ENCODE data around the gene ANO7.

ANO7 gene

DNA sequence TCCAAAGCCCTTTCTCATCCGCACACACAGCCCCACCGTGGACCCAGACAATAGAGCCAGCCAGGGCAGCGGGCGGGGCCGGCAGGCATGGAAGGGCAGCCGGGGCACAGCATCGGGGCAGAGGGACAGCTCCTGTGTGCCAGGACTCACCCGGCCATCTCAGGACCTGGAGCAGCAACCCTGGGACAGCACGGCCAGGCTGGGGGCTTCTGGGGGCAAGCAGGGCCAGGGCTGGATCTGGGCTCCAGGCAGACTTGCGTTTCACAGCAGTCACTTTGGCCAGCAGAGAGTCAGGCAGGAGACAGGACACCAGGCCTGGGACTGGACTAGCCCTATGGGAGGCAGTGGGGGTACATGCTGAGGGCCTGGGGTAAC lies 15.5 kb downstream of the ANO7 start:
- DNase-seq (ENCODE audit: low spot score): no peak
- TF ChIP-seq, protein P1, sequence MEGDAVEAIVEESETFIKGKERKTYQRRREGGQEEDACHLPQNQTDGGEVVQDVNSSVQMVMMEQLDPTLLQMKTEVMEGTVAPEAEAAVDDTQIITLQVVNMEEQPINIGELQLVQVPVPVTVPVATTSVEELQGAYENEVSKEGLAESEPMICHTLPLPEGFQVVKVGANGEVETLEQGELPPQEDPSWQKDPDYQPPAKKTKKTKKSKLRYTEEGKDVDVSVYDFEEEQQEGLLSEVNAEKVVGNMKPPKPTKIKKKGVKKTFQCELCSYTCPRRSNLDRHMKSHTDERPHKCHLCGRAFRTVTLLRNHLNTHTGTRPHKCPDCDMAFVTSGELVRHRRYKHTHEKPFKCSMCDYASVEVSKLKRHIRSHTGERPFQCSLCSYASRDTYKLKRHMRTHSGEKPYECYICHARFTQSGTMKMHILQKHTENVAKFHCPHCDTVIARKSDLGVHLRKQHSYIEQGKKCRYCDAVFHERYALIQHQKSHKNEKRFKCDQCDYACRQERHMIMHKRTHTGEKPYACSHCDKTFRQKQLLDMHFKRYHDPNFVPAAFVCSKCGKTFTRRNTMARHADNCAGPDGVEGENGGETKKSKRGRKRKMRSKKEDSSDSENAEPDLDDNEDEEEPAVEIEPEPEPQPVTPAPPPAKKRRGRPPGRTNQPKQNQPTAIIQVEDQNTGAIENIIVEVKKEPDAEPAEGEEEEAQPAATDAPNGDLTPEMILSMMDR (IDR thresholded peaks at IDR 0.05; ENCODE audit: extremely low read depth, insufficient read depth, missing control alignments): no peak
- in situ Hi-C loops (cut with MboI; ENCODE audit: low pct_unique_long_range_greater_than_20kb, low sequenced_read_pairs, unreplicated experiment): no loop called here

DNA sequence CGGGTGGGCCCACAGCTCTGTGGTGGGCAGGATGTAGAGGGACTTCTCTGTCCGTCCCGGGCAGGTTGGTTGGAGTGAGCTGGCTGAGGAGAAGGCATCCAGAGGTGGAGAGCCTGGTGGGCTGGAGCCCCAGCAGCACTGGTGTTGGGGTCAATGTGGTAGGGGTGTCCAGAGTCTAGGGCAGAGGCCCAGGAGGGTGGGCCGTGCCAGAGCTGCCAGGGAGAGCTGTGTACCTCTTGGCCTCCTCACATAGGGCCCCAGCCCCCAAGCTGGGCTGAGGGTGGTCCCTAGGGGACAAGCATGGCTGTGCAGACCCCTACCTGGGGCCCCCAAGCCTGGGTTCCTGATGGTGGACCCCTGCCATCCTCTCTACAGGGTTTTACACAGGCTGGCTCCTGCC lies 16.0 kb downstream of the ANO7 start:
- in situ Hi-C loops (cut with MboI; ENCODE audit: low pct_unique_long_range_greater_than_20kb, low sequenced_read_pairs, unreplicated experiment): no loop called here
- no peak for DNase-seq (ENCODE audit: low spot score)
- TF ChIP-seq, protein P1 (IDR thresholded peaks at IDR 0.05; ENCODE audit: extremely low read depth, insufficient read depth, missing control alignments): no peak

DNA sequence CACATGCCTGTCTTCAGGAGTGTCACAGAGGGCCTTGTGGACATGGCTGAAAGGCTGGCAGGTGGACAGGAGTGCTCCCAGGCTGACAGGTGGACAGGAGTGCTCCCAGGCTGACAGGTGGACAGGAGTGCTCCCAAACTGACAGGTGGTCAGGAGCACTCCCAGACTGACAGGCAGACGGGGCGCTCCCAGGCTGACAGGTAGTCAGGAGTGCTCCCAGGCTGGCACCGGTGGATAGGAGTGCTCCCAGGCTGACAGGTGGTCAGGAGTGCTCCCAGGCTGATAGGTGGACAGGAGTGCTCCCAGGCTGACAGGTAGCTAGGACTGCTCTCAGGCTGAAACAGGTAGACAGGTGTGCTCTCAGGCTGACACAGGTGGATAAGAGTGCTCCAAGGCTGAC lies 16.6 kb downstream of the ANO7 start:
- in situ Hi-C loops (cut with MboI; ENCODE audit: low pct_unique_long_range_greater_than_20kb, low sequenced_read_pairs, unreplicated experiment): no loop called here
- TF ChIP-seq, protein P1 (IDR thresholded peaks at IDR 0.05; ENCODE audit: extremely low read depth, insufficient read depth, missing control alignments): no peak
- no peak for DNase-seq (ENCODE audit: low spot score)

DNA sequence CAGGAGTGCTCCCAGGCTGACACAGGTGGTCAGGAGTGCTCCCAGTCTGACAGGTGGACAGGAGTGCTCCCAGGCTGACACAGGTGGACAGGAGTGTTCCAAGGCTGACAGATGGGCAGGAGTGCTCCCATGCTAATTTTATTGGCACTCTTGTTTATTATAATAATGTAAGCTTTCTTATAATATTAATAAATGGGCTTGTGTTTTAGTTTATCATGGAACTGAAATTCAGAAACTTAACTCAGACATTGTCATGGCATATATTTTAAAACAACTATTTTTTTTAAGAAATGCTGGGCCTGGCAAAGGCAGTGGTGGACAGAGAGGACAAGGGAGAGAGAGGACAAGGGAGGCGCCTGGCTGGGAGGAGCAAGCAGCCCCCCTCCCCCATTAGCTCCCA lies 18.7 kb downstream of the ANO7 start:
- in situ Hi-C loops (cut with MboI; ENCODE audit: low pct_unique_long_range_greater_than_20kb, low sequenced_read_pairs, unreplicated experiment): no loop called here
- TF ChIP-seq, protein P1 (IDR thresholded peaks at IDR 0.05; ENCODE audit: extremely low read depth, insufficient read depth, missing control alignments): no peak
- DNase-seq (ENCODE audit: low spot score): no peak

DNA sequence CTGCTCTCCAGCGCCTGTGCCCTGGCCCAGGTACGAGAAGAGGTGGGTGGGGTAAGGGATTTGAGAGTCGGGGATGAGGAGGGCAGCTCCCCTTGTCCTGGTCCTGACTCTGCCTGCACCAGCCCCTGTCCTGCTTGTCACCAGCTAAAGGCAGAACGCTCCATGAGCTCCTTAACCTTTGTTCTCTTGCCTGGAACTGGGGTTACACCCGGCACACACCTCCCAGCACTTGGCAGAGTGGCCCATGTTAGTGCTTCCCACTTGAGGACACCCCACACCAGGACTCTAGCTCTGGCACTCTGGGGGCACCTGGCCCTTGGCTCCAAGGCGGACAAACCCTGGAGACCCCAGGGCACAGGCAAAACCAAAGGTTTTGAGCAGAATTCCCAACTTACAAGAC lies 19.2 kb downstream of the ANO7 start:
- TF ChIP-seq, protein P1 (IDR thresholded peaks at IDR 0.05; ENCODE audit: extremely low read depth, insufficient read depth, missing control alignments): no peak
- no peak for DNase-seq (ENCODE audit: low spot score)
- in situ Hi-C loops (cut with MboI; ENCODE audit: low pct_unique_long_range_greater_than_20kb, low sequenced_read_pairs, unreplicated experiment): no loop called here

DNA sequence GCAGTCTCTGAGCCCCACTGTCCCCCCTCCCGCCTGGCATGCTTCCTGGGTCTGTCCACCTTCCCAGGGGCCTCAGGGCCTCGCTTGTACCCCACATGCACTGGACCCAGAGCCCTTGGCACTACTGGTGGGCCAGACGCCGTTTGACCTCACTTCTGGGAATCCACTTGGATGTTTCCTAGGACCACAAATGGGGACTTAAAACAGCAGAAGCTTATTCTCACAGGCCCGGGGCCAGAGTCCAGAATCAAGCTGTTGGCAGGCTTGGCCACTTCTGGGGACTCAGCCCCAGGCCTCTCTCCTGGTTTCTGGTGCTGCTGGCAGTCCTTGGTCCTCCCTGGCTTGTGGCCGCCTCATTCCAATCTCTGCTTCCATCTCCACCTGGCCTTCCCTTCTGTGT lies 19.6 kb downstream of the ANO7 start:
- in situ Hi-C loops (cut with MboI; ENCODE audit: low pct_unique_long_range_greater_than_20kb, low sequenced_read_pairs, unreplicated experiment): no loop called here
- TF ChIP-seq, protein P1 (IDR thresholded peaks at IDR 0.05; ENCODE audit: extremely low read depth, insufficient read depth, missing control alignments): no peak
- DNase-seq (ENCODE audit: low spot score): no peak

DNA sequence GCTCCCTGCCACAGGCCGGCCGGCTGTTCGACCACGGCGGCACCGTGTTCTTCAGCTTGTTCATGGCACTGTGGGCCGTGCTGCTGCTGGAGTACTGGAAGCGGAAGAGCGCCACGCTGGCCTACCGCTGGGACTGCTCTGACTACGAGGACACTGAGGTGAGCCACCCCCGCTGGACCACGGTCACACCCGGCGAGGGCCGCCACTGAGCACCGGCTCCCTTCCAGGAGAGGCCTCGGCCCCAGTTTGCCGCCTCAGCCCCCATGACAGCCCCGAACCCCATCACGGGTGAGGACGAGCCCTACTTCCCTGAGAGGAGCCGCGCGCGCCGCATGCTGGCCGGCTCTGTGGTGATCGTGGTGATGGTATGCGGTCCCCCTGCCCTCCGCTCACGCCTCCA lies 20.8 kb downstream of the ANO7 start:
- TF ChIP-seq, protein P1 (IDR thresholded peaks at IDR 0.05; ENCODE audit: extremely low read depth, insufficient read depth, missing control alignments): no peak
- in situ Hi-C loops (cut with MboI; ENCODE audit: low pct_unique_long_range_greater_than_20kb, low sequenced_read_pairs, unreplicated experiment): no loop called here
- no peak for DNase-seq (ENCODE audit: low spot score)

Measured in GM13977 (cell line).